Panc1 (cell line): ENCODE measurements around the gene CCT8. TPM values are rescaled to one million over a fixed set of nuclear protein-coding genes. Genes with fewer than 3 reads are reported as not detected.

Experiments used
- ATAC-seq: fragments of 200-7000 bp; cut with Tn5 transposase; 2 replicates; pipeline ENCODE4 v1.9.1; 2020; ENCODE audit warnings: mild to moderate bottlenecking, moderate library complexity
- BruUV-seq: library from RNA; stranded (reverse); fragments of 400-500 nt; replicated peaks from 2 replicates; lab custom pipeline; 2021; lab: Mats Ljungman, UMichigan
- CTCF ChIA-PET: fragments of 300-600 bp; sonication (Branson Sonifier 250); formaldehyde crosslinking; loops from one replicate; lab custom pipeline; 2022; ENCODE audit warnings: antibody characterized with exemption; lab: Charles Lee
- POLR2A ChIA-PET: fragments of 300-600 bp; sonication (Branson Sonifier 250); formaldehyde crosslinking; loops from one replicate; lab custom pipeline; 2022; ENCODE audit warnings: antibody characterized with exemption; lab: Charles Lee
- DNase-seq: peaks from one replicate; pipeline ENCODE4 v3.0.0-alpha.2; 2010; ENCODE audit warnings: low read depth, low spot score
- H3K27ac ChIP-seq: 2 replicates; pipeline ENCODE4 v1.5.1; 2011; ENCODE audit warnings: mild to moderate bottlenecking, low read length, inconsistent platforms
- H3K27me3 ChIP-seq: fragments of 200-500 bp; sonication (Bioruptor generic); 2 replicates; pipeline ENCODE4 v1.6.0; 2014; ENCODE audit warnings: low read length, inconsistent platforms; ENCODE audit not compliant: control insufficient read depth, insufficient read depth
- H3K36me3 ChIP-seq: fragments of 200-500 bp; sonication (Bioruptor generic); 2 replicates; pipeline ENCODE4 v1.5.1; 2014; ENCODE audit warnings: inconsistent platforms, mild to moderate bottlenecking, low read length, moderate library complexity; ENCODE audit not compliant: control insufficient read depth, insufficient read depth
- H3K4me1 ChIP-seq: 2 replicates; pipeline ENCODE4 v1.5.1; 2011; ENCODE audit warnings: inconsistent platforms, mild to moderate bottlenecking, low read length, moderate library complexity; ENCODE audit not compliant: control insufficient read depth, insufficient read depth
- H3K4me3 ChIP-seq, 2 experiments: 2 replicates each; pipeline ENCODE4 v1.5.1; 2011 to 2012; ENCODE audit warnings: low read depth in 2 of 2, low read length in 2 of 2, mild to moderate bottlenecking in 2 of 2, inconsistent platforms in 1 of 2, moderate library complexity in 1 of 2
- H3K9me3 ChIP-seq: fragments of 200-500 bp; sonication (Bioruptor generic); 2 replicates; pipeline ENCODE4 v1.5.1; 2014; ENCODE audit warnings: low read depth, mild to moderate bottlenecking, inconsistent platforms, low read length, moderate library complexity; ENCODE audit not compliant: control insufficient read depth, insufficient read depth
- CTCF ChIP-seq: fragments of 450-650 bp; IDR thresholded peaks from 2 replicates; pipeline ENCODE4 v1.5.1; 2017; ENCODE audit warnings: mild to moderate bottlenecking
- POLR2AphosphoS5 ChIP-seq: IDR thresholded peaks from 2 replicates; pipeline ENCODE4 v1.6.1; 2012; ENCODE audit warnings: mild to moderate bottlenecking, low read depth, low read length, moderate library complexity
- REST ChIP-seq, 2 experiments: IDR thresholded peaks; 2 replicates each; pipeline ENCODE4 v1.6.1; 2011 to 2012; ENCODE audit warnings: low read depth in 2 of 2, control low read depth in 1 of 2, low read length in 1 of 2, mild to moderate bottlenecking in 1 of 2, moderate library complexity in 1 of 2; ENCODE audit not compliant: insufficient read depth in 1 of 2
- SIN3A ChIP-seq: IDR thresholded peaks from 2 replicates; pipeline ENCODE4 v1.6.1; 2012; ENCODE audit warnings: low read depth, mild to moderate bottlenecking, low read length, moderate library complexity, borderline replicate concordance; ENCODE audit not compliant: insufficient read depth
- TCF7L2 ChIP-seq: IDR thresholded peaks from 2 replicates; pipeline ENCODE4 v1.6.1; 2011; ENCODE audit warnings: mild to moderate bottlenecking, low read depth, low read length, inconsistent platforms
- in situ Hi-C: cut with HindIII; loops from 2 replicates; pipeline ENCODE4 v1.10.0; 2016; ENCODE audit warnings: low sequenced_read_pairs, low pct_unique_long_range_greater_than_20kb
- intact Hi-C: fragments of 100-400 bp; cut with micrococcal nuclease; formaldehyde crosslinking; loops from one replicate; pipeline ENCODE4 v1.10.0; 2022; ENCODE audit not compliant: unreplicated experiment
- total RNA-seq: library from RNA; stranded (reverse); gene quantifications from one replicate; pipeline ENCODE4 v1.2.1, GENCODE V29; 2021; ENCODE audit not compliant: unreplicated experiment

Gene CCT8
- total RNA-seq, 1 experiment from 2014 or later: 160 TPM

GRCh38 chr21:29117372-29117955 is 44.0 kb upstream of the CCT8 start:
- Histone ChIP-seq H3K27ac (no peak overlapping the region), H3K36me3 (no peaks in the 10 kb centered on the region), H3K4me1 (no peaks in the 10 kb centered on the region), H3K4me3 (no peak overlapping the region), H3K27me3 (no peaks in the 10 kb centered on the region), H3K9me3 (no peaks in the 10 kb centered on the region)
- CTCF ChIA-PET: interaction anchor here (0.6 kb wide), 1 partner anchor 231 kb away, joined by 4 read pairs; no protein-coding TSS in a partner anchor
- in situ Hi-C loops (no loop called here), intact Hi-C loops (no loop called here)
- ATAC-seq: no peak
- no peak for TF ChIP-seq TCF7L2
- TF ChIP-seq SIN3A: no peak
- TF ChIP-seq REST (IDR thresholded peaks at IDR 0.05; ENCODE audit: insufficient read depth in 1 of 2, low read depth in 2 of 2, low read length in 1 of 2): no peak
- TF ChIP-seq POLR2AphosphoS5: no peak
- no peak for TF ChIP-seq CTCF
- BruUV-seq: no TSS peak
- POLR2A ChIA-PET: no interaction called here
- no peak for DNase-seq

GRCh38 chr21:29115899-29116298 is 42.5 kb upstream of the CCT8 start:
- ATAC-seq (no peak), DNase-seq (no peak)
- no peak overlapping the region for H3K4me3 ChIP-seq
- no peaks in the 10 kb centered on the region for H3K27me3 ChIP-seq
- H3K9me3 ChIP-seq: no peaks in the 10 kb centered on the region
- no peak overlapping the region for H3K27ac ChIP-seq
- POLR2A ChIA-PET: no interaction called here
- CTCF ChIA-PET: no interaction called here
- no TSS peak for BruUV-seq
- intact Hi-C loops (no loop called here), in situ Hi-C loops (no loop called here)
- no peaks in the 10 kb centered on the region for H3K4me1 ChIP-seq
- TF ChIP-seq REST (IDR thresholded peaks at IDR 0.05; ENCODE audit: insufficient read depth in 1 of 2, low read depth in 2 of 2, low read length in 1 of 2): no peak
- no peak for TF ChIP-seq CTCF
- H3K36me3 ChIP-seq: no peaks in the 10 kb centered on the region
